Loucy (cell line): ENCODE measurements around the gene RAMACL.

Experiments used
- CTCF ChIP-seq: fragments of 200-600 bp; sonication (generic); conservative IDR thresholded peaks from 2 replicates; pipeline ENCODE4 v1.5.1; 2014; ENCODE audit warnings: mild to moderate bottlenecking, antibody characterized with exemption, low read length
- EZH2phosphoT487 ChIP-seq: fragments of 200-600 bp; IDR thresholded peaks from 2 replicates; pipeline ENCODE4 v1.6.1; 2018; ENCODE audit warnings: antibody characterized with exemption, mild to moderate bottlenecking, moderate library complexity, borderline replicate concordance

- TF ChIP-seq CTCF (no peak), EZH2phosphoT487 (no peak)
Observed at GRCh38 chr6:166552600-166552999, 33.9 kb downstream of the RAMACL start.
